Measurements from ENCODE around the gene CACNA2D3. TPM values are rescaled to one million over a fixed set of nuclear protein-coding genes. Genes with fewer than 3 reads are reported as not detected.

CACNA2D3 gene
- polyA plus RNA-seq, 4 donors = 1.5 to 2.1 (median 1.7) TPM

DNA sequence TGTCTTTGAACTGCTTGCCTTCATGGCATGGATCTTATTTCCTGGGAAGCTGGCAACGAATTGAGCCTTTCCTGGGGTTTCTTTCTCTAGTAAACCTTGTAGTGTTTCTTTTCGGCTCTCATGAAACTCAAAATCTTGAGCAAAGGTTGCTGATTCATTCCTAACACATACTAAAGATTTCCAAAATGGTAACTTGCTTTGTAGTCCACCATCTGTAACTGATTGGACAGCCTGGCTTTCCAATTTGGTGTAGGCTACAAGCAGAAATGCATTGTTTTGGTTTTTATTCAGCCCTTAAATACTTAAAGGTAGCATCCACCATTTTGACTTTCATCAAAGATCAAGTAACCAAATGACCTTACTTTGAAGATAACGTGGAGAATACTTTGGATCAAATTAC lies 767.4 kb downstream of the CACNA2D3 start:
- DNase-seq (ENCODE audit: low read depth in 4 of 4, low spot score in 3 of 4) = no peak

GRCh38 chr3:54891540-54891897 lies 769.2 kb downstream of the CACNA2D3 start:
- DNase-seq (ENCODE audit: low read depth in 4 of 4, low spot score in 3 of 4) = peak; percentile 43 to 54 (median 52)

DNA sequence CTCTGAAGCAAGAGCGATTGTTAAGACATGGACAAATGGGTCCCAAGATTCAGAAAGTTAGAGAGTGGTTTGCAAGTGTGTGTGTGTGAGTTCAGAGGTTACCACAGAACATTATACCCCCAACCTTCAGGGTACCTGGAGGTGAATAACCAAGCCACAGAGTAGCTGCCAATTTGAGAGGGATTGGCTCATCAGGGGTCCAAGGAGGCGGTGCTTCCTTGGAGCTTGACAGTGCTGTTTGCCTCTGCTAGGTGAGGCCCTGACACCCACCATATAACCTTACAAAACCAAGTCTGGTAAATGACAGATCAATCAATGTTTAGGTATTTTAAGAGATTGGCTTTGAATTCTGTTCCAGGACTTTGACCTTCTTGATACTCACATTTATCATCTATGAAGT lies 769.8 kb downstream of the CACNA2D3 start:
- DNase-seq (ENCODE audit: low read depth in 4 of 4, low spot score in 3 of 4) = no peak

GRCh38 chr3:54895613-54896012 lies 773.3 kb downstream of the CACNA2D3 start:
- no peak for DNase-seq (ENCODE audit: low read depth in 4 of 4, low spot score in 3 of 4)

GRCh38 chr3:54897028-54897711 lies 774.8 kb downstream of the CACNA2D3 start:
- DNase-seq (ENCODE audit: low read depth in 4 of 4, low spot score in 3 of 4) = no peak

- DNase-seq (ENCODE audit: low read depth in 4 of 4, low spot score in 3 of 4) = no peak
Measured at GRCh38 chr3:54899273-54899672, 776.9 kb downstream of the CACNA2D3 start.

- no peak for DNase-seq (ENCODE audit: low read depth in 4 of 4, low spot score in 3 of 4)
Measured at GRCh38 chr3:54900838-54901591, 778.7 kb downstream of the CACNA2D3 start.

- DNase-seq (ENCODE audit: low read depth in 4 of 4, low spot score in 3 of 4) = no peak
Measured at GRCh38 chr3:54901906-54902685, 779.7 kb downstream of the CACNA2D3 start.

GRCh38 chr3:54905261-54905888 lies 783.0 kb downstream of the CACNA2D3 start:
- no peak for DNase-seq (ENCODE audit: low read depth in 4 of 4, low spot score in 3 of 4)

- DNase-seq (ENCODE audit: low read depth in 4 of 4, low spot score in 3 of 4) = no peak
Measured at GRCh38 chr3:54905920-54906319, 783.6 kb downstream of the CACNA2D3 start.

- DNase-seq (ENCODE audit: low read depth in 4 of 4, low spot score in 3 of 4) = no peak
Measured at GRCh38 chr3:54906763-54907162, 784.4 kb downstream of the CACNA2D3 start.

DNA sequence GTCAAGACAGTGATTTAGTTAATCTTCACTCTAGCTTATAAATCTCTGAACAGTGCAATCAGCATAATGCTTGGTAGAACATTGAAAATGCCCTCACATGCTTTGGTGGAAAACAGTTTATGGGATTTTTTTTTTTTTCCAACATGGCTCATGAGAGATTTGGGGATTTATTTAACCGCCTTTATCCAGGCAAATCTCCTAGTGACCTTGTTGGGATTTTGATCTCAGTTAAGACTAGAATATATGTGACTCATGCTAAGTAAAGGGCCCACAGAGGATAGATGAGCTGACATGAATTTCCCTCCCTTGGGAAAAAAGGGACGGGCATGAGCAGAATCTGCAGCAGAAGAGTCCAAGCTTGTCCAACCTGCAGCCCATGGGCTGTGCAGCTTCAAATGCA lies 786.8 kb downstream of the CACNA2D3 start:
- no peak for DNase-seq (ENCODE audit: low read depth in 4 of 4, low spot score in 3 of 4)

- DNase-seq (ENCODE audit: low read depth in 4 of 4, low spot score in 3 of 4) = no peak
Measured at GRCh38 chr3:54914180-54914579, 791.8 kb downstream of the CACNA2D3 start.

DNA sequence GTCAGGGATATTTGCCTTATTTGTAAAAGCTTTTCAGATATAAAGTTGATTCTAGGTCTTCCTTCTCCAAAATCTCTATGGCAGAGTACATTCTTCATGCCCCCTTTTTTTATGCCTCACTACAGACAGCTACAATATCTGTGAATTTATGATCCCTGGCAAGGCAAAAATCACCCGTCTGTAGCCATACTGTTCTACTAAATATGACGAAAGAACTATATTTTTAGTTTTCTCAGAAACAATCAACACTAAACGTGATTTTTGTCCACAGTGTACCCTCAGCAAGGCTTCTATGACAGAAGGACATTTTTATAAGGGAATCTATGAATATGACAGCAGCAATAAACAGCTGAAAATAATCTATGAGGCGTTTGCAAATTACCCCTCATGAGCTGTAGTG lies 792.8 kb downstream of the CACNA2D3 start:
- no peak for DNase-seq (ENCODE audit: low read depth in 4 of 4, low spot score in 3 of 4)

- DNase-seq (ENCODE audit: low read depth in 4 of 4, low spot score in 3 of 4) = no peak
Measured at GRCh38 chr3:54915976-54916375, 793.6 kb downstream of the CACNA2D3 start.

DNA sequence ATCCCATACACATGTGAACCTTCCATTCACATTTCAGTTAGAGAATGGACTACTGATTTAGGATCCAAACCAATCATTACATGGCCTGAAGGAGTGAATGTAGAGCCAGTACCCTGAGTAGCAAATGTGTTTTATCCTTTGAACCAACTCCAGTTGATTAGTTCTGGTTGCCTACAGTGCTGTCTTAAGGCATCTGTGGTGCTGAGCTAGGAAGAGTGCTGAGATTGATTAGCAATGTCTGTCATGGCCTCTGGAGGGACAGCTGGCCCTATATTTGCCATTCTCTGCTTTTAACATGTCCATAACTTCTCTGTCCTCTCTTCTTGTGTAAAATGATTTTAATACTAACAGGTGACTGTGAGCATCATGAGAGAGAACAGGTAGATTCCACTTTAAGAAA lies 794.4 kb downstream of the CACNA2D3 start:
- no peak for DNase-seq (ENCODE audit: low read depth in 4 of 4, low spot score in 3 of 4)

DNA sequence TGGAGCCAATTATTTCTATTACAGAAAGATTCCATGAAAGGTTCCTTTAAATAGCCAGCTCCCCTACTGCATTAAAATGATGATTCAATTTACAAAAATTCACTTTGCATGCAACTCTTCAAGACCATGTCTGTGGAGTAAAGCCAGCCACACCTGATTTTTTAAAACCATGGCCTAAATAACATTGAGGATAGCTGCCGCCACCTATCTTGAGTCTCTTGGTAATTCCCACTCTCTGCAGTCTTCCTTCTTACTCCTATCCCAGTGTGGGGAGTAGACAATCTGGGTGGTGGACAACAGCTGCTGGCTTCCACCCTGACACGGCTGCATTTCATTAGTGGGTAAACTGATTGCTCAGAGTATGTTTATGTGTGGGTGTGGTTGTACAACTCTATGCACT lies 794.8 kb downstream of the CACNA2D3 start:
- DNase-seq (ENCODE audit: low read depth in 4 of 4, low spot score in 3 of 4) = no peak

DNA sequence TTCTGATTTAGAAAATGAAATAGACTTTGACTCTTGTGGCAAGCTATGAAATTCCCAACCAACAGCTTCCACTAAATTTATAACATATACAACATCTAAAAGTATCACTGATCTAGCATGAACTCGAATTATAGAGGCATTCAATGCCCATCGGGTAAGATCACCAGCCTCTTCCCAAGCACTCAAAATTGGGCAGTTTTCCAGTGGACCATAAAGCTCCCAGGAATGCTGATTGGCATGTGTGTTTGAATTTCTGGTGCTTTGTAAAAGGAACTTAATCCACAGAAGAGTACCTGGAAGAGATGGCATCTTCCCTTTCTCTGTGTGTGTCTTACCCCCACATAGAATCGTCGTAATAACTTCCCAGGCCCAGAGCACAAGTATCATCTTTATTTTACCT lies 795.5 kb downstream of the CACNA2D3 start:
- DNase-seq (ENCODE audit: low read depth in 4 of 4, low spot score in 3 of 4) = no peak

GRCh38 chr3:54918516-54918915 lies 796.2 kb downstream of the CACNA2D3 start:
- DNase-seq (ENCODE audit: low read depth in 4 of 4, low spot score in 3 of 4) = no peak

DNA sequence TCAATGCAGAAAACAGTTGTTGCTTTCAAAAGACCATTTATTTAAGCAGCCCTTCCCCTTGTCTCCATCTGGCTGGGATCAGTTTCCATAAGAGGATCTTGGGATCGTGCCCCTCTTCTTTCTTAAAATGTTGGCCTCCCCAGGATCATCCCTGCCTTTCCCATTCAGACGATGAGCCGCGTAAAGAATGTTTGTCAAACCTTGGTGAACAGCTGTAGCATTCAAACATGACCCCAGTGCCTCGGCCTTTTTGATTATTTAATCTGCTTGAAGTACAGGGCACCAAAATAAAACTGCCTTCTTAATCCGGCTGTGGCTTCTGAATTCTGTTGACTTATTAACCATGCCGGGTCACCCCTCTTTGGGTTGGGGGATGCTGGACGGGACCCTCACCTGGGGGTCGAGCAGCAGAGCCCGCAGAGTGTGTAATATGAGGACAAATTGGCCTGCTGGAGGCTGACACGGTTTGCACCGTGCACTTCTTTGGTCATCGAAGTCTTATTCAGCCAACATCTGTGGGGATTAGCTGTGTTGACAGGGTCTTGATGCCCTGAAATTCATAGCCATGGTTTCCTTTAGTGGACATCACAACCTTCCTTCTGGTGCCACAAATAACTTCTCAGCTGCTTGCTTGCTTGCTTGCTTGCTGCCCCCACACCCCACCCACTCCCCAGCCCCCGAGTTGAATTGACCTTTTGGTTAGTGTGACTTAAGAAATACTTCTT lies 805.9 kb downstream of the CACNA2D3 start, which contains the start of gene LRTM1:
Gene LRTM1, minus strand, starts transcription at position 14 of the 725 bp plus-strand sequence. CDS start 148 bp downstream, outside the sequence.
- DNase-seq (ENCODE audit: low read depth in 4 of 4, low spot score in 3 of 4) = no peak

Measured in right renal pelvis (tissue), 4 donors.